Effector memory CD8-positive, alpha-beta T cell (primary cell): Measurements from ENCODE around the gene FHIT.
A peak's percentile ranks its signal among the peaks of the same experiment; 100 is the strongest.
"Not testable (repeated sequence)": the region's sequence is repeated elsewhere in the genome, so short reads cannot be mapped to it uniquely, and the experiment has no call there.

Experiments used
- ATAC-seq: fragments of 150-1000 bp; cut with Tn5 transposase; replicated peaks from 2 replicates; pipeline ENCODE4 v1.10.0; 2021; ENCODE audit warnings: mild to moderate bottlenecking, moderate library complexity
- DNase-seq, 3 experiments: peaks; one replicate each; pipeline ENCODE4 v3.0.0; 2021
- H3K27ac Mint-ChIP-seq, 2 donors: one replicate each; pipeline ENCODE4 v1.8.0; 2022; ENCODE audit warnings: mild to moderate bottlenecking in 2 of 2, mixed read lengths in 2 of 2, moderate library complexity in 2 of 2
- H3K27me3 Mint-ChIP-seq, 2 donors: one replicate each; pipeline ENCODE4 v1.8.0; 2022; ENCODE audit warnings: mixed read lengths in 2 of 2
- H3K36me3 Mint-ChIP-seq: one replicate; pipeline ENCODE4 v1.8.0; 2022; ENCODE audit warnings: mild to moderate bottlenecking, moderate library complexity, mixed read lengths; ENCODE audit not compliant: insufficient read depth
- H3K4me1 Mint-ChIP-seq, 2 donors: one replicate each; pipeline ENCODE4 v1.8.0; 2022; ENCODE audit warnings: low read depth in 2 of 2, mixed read lengths in 2 of 2
- H3K4me3 Mint-ChIP-seq, 2 donors: one replicate each; pipeline ENCODE4 v1.8.0; 2022; ENCODE audit warnings: mild to moderate bottlenecking in 2 of 2, mixed read lengths in 2 of 2, moderate library complexity in 2 of 2
- H3K9me3 Mint-ChIP-seq, 2 donors: one replicate each; pipeline ENCODE4 v1.8.0; 2022; ENCODE audit warnings: mixed read lengths in 2 of 2

The FHIT gene

GRCh38 chr3:59949311-59949710, 1301.9 kb downstream of the FHIT start:
- DNase-seq: no peak
- no peak overlapping the region for H3K27ac Mint-ChIP-seq
- H3K36me3 Mint-ChIP-seq: no peaks in the 10 kb centered on the region
- ATAC-seq: no peak
- peaks cover 3 to 6% of the 10 kb centered on the region in 2 donors for H3K9me3 Mint-ChIP-seq
- no peak overlapping the region for H3K4me3 Mint-ChIP-seq
- no peaks in the 10 kb centered on the region for H3K4me1 Mint-ChIP-seq
- H3K27me3 Mint-ChIP-seq: peaks cover 8 to 10% of the 10 kb centered on the region in 2 donors

- no peaks in the 10 kb centered on the region for H3K36me3 Mint-ChIP-seq
- H3K4me1 Mint-ChIP-seq: peaks cover 1 to 6% of the 10 kb centered on the region in 2 donors
- no peak for DNase-seq
- ATAC-seq: no peak
- no peaks in the 10 kb centered on the region for H3K9me3 Mint-ChIP-seq
- no peak overlapping the region for H3K27ac Mint-ChIP-seq
- H3K4me3 Mint-ChIP-seq: no peak overlapping the region
- H3K27me3 Mint-ChIP-seq: no peaks in the 10 kb centered on the region
Observed at GRCh38 chr3:59946401-59946800, 1304.9 kb downstream of the FHIT start.

- Mint-ChIP-seq H3K4me1 (peaks cover 12 to 23% of the 10 kb centered on the region in 2 donors), H3K9me3 (no peaks in the 10 kb centered on the region), H3K36me3 (no peaks in the 10 kb centered on the region), H3K4me3 (peak overlapping the region in 1 of 2 donors; percentile 57), H3K27ac (peak overlapping the region in 1 of 2 donors; percentile 11), H3K27me3 (no peaks in the 10 kb centered on the region)
- no peak for DNase-seq
- ATAC-seq: no peak
Observed at GRCh38 chr3:59940718-59941117, 1310.5 kb downstream of the FHIT start.

GRCh38 chr3:59939826-59940426, 1311.3 kb downstream of the FHIT start:
- Mint-ChIP-seq H3K36me3 (no peaks in the 10 kb centered on the region), H3K4me1 (peaks cover 12 to 23% of the 10 kb centered on the region in 2 donors), H3K27me3 (no peaks in the 10 kb centered on the region), H3K4me3 (peak overlapping the region in 1 of 2 donors; percentile 57), H3K27ac (peak overlapping the region in 1 of 2 donors; percentile 11), H3K9me3 (no peaks in the 10 kb centered on the region)
- no peak for DNase-seq
- ATAC-seq: peak; percentile 33

- Mint-ChIP-seq H3K27ac (no peak overlapping the region), H3K36me3 (no peaks in the 10 kb centered on the region), H3K27me3 (no peaks in the 10 kb centered on the region), H3K9me3 (peaks cover 0 to 2% of the 10 kb centered on the region in 2 donors), H3K4me1 (peaks cover 14 to 23% of the 10 kb centered on the region in 2 donors), H3K4me3 (no peak overlapping the region)
- DNase-seq (no peak), ATAC-seq (no peak)
Observed at GRCh38 chr3:59938828-59939227, 1312.4 kb downstream of the FHIT start.

GRCh38 chr3:59937201-59937600, 1314.1 kb downstream of the FHIT start:
- Mint-ChIP-seq H3K4me3 (no peak overlapping the region), H3K36me3 (no peaks in the 10 kb centered on the region), H3K27me3 (no peaks in the 10 kb centered on the region), H3K4me1 (peaks cover 14 to 22% of the 10 kb centered on the region in 2 donors), H3K27ac (no peak overlapping the region), H3K9me3 (peaks cover 0 to 2% of the 10 kb centered on the region in 2 donors)
- DNase-seq (no peak), ATAC-seq (no peak)

GRCh38 chr3:59936472-59936871, 1314.8 kb downstream of the FHIT start:
- DNase-seq: no peak
- H3K27me3 Mint-ChIP-seq: no peaks in the 10 kb centered on the region
- H3K4me3 Mint-ChIP-seq: no peak overlapping the region
- no peaks in the 10 kb centered on the region for H3K36me3 Mint-ChIP-seq
- H3K4me1 Mint-ChIP-seq: peaks cover 13 to 17% of the 10 kb centered on the region in 2 donors
- H3K27ac Mint-ChIP-seq: no peak overlapping the region
- ATAC-seq: no peak
- H3K9me3 Mint-ChIP-seq: peaks cover 0 to 2% of the 10 kb centered on the region in 2 donors

- H3K4me1 Mint-ChIP-seq: peaks cover 3 to 7% of the 10 kb centered on the region in 2 donors
- ATAC-seq: no peak
- peaks cover 0 to 2% of the 10 kb centered on the region in 2 donors for H3K9me3 Mint-ChIP-seq
- DNase-seq: no peak
- no peak overlapping the region for H3K27ac Mint-ChIP-seq
- no peak overlapping the region for H3K4me3 Mint-ChIP-seq
- no peaks in the 10 kb centered on the region for H3K36me3 Mint-ChIP-seq
- H3K27me3 Mint-ChIP-seq: no peaks in the 10 kb centered on the region
Observed at GRCh38 chr3:59935025-59935424, 1316.2 kb downstream of the FHIT start.

- H3K4me1 Mint-ChIP-seq, H3K36me3 Mint-ChIP-seq, H3K27ac Mint-ChIP-seq, H3K27me3 Mint-ChIP-seq, H3K4me3 Mint-ChIP-seq, ATAC-seq, DNase-seq, H3K9me3 Mint-ChIP-seq: not testable (repeated sequence)
Observed at GRCh38 chr3:59934560-59934959, 1316.7 kb downstream of the FHIT start.

- H3K27ac Mint-ChIP-seq: no peak overlapping the region
- H3K27me3 Mint-ChIP-seq: no peaks in the 10 kb centered on the region
- no peak for DNase-seq
- no peak overlapping the region for H3K4me3 Mint-ChIP-seq
- H3K4me1 Mint-ChIP-seq: peaks cover 0 to 5% of the 10 kb centered on the region in 2 donors
- no peaks in the 10 kb centered on the region for H3K36me3 Mint-ChIP-seq
- ATAC-seq: no peak
- peaks cover 0 to 2% of the 10 kb centered on the region in 2 donors for H3K9me3 Mint-ChIP-seq
Observed at GRCh38 chr3:59930170-59930569, 1321.1 kb downstream of the FHIT start.

GRCh38 chr3:59927056-59927455, 1324.2 kb downstream of the FHIT start:
- ATAC-seq: no peak
- no peak overlapping the region for H3K4me3 Mint-ChIP-seq
- no peaks in the 10 kb centered on the region for H3K9me3 Mint-ChIP-seq
- H3K36me3 Mint-ChIP-seq: no peaks in the 10 kb centered on the region
- no peaks in the 10 kb centered on the region for H3K27me3 Mint-ChIP-seq
- H3K4me1 Mint-ChIP-seq: peaks cover 0 to 3% of the 10 kb centered on the region in 2 donors
- DNase-seq: no peak
- H3K27ac Mint-ChIP-seq: no peak overlapping the region

GRCh38 chr3:59925946-59926345, 1325.3 kb downstream of the FHIT start:
- Mint-ChIP-seq H3K27me3 (no peaks in the 10 kb centered on the region), H3K36me3 (no peaks in the 10 kb centered on the region), H3K4me1 (peaks cover 0 to 3% of the 10 kb centered on the region in 2 donors), H3K27ac (no peak overlapping the region), H3K9me3 (no peaks in the 10 kb centered on the region), H3K4me3 (no peak overlapping the region)
- no peak for ATAC-seq
- DNase-seq: no peak

GRCh38 chr3:59922192-59922591, 1329.1 kb downstream of the FHIT start:
- H3K4me3 Mint-ChIP-seq: no peak overlapping the region
- H3K27me3 Mint-ChIP-seq: no peaks in the 10 kb centered on the region
- H3K36me3 Mint-ChIP-seq: no peaks in the 10 kb centered on the region
- DNase-seq (no peak), ATAC-seq (no peak)
- H3K9me3 Mint-ChIP-seq: no peaks in the 10 kb centered on the region
- H3K4me1 Mint-ChIP-seq: peaks cover 4 to 10% of the 10 kb centered on the region in 2 donors
- H3K27ac Mint-ChIP-seq: no peak overlapping the region

- Mint-ChIP-seq H3K4me1 (peaks cover 4 to 10% of the 10 kb centered on the region in 2 donors), H3K4me3 (no peak overlapping the region), H3K27ac (no peak overlapping the region), H3K36me3 (no peaks in the 10 kb centered on the region), H3K27me3 (no peaks in the 10 kb centered on the region), H3K9me3 (no peaks in the 10 kb centered on the region)
- DNase-seq: no peak
- ATAC-seq: no peak
Observed at GRCh38 chr3:59920822-59921221, 1330.4 kb downstream of the FHIT start.
